HG03575 (cell line): ENCODE data around the gene PROB1.
"Not testable (repeated sequence)": the region's sequence is repeated elsewhere in the genome, so short reads cannot be mapped to it uniquely, and the experiment has no call there.

Experiments used
- ATAC-seq: cut with Tn5 transposase; IDR thresholded peaks from one replicate; pipeline ENCODE4 v1.9.1; 2021; ENCODE audit not compliant: unreplicated experiment, insufficient number of reproducible peaks, low FRiP score; ENCODE audit errors: extremely low read depth

PROB1 gene

DNA sequence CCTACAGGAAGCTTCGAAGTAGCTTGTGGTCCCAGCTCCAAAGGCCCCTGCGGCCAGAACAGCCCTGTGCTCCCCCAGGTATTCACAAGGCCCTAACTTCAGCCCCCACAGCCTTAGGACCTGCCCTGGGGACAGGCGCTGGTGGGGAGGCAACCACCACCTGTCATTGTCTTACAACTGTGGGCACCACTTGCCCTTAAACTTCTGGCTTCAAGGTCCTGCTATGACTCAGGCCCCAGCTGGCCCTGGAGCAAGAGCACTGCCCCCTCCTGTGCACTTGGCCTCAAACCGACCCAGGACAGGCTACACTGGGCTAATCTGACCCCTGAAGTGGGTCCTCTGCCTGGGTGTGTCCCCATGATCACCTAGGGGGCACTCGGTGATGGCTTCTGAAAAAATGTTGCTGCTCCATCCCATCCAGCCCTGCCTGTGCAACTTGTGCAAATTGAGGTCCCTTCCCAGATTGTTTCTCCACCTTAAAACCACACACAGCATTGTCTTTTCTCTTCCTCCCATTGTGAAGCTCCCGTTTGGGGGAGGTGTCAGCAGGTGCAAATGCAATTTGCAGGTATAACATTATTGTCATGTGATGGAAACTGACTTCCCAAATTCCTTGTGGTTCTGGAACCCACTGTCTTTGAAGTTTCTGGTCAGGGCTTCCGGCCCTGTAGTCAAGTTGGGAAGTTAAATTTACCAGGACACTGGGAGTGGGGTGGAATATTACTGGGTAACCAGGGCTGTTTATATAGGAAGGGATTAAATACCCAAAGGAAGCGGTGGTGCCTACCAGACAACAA lies 1.1 kb upstream of the PROB1 start:
- no peak for ATAC-seq

DNA sequence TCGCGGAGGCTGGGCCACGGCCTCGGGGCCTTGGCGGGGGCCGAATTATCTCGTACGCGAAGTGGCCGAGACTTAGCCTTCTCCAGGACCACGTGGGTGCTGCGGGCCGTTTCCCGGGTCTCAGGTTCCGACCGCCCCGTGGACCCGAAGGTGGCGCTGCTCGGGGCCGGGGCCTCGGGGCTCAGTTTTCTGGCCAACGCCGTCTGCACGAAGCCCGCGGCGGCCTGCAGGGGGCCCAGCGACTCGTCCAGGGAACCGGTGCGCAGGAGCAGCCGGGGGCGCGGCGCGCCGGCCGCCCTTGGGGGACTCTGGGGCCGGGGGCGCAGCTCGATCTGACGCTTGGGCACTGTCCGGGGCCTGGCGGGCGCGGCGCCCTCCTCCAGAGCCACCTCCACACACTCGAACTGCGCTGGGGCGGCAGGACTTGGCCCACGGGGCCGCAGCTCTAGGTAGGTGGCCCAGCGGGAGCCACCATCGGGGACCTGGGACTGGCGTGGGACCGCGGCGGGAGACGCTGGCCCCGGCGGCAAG lies 716 bp downstream of the PROB1 start:
- ATAC-seq, result no peak

DNA sequence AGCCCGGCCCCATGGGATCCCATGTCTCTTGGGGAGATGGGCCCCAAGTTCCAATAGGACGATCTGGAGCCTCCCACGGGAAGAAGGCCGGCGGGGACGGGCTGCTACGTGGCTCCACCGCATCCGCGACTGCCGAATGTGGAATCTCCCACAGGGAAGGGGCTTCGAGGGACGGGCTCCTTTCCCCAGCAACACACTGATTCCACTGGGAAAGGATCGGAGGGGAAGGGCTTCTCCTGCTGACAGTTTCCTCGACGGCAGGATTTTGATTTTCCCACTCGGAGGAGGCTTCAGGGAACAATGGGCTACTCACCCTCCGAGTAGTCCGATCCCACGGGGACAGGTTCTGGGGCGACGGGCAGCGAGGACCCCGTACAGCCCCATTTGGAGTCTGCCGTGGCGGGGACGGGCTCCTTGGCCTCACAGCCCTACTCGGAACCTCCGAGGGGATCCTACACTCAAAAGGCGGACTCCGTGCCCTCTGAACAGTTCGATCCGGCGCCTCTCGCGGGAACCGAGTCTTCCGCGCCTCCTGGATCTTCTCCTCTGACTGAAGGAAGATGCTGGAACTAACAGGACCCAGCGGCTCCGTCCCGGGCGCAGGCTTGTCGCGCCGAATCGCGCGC lies 1.3 kb downstream of the PROB1 start:
- ATAC-seq, result no peak

DNA sequence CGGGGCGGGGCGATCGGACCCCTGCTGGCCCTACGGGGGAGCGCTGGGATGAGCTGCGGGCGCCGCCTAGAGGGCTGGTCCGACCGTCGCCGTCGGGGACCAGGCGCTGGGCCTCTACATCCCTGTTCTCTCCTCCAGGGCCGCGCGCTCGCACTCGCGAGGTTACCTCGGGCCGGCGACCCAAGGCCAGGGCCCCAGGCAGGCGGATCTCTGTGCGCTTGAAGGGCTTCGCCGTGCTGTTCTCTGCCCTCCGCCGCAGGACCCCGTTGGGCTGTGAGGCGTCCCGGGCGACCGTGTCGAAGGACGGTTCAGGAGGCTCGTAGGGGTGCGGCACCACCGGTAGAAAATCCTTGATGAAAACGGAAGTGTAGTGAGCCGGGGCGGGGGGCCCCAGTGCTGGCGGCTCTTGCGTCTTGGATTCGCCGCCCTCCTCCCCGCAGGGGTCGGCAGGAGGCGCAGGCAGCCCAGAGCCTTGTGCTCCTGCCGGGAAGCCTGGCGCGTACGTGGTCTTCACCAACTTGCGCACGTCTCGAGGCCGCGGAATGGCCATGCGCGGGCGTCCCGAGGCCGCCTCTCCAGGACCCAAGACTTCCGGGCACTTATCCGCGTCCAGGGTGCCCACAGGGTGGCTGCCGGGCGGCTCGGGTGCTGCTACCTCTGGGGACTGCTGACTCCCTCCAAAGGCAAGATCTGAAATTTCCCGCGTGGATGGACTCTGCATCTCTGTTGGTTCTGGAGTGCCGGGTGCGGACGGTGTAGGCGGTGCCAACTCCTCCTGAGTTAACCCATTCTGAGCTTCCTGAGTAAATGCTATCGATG lies 2.0 kb downstream of the PROB1 start:
- no peak for ATAC-seq

DNA sequence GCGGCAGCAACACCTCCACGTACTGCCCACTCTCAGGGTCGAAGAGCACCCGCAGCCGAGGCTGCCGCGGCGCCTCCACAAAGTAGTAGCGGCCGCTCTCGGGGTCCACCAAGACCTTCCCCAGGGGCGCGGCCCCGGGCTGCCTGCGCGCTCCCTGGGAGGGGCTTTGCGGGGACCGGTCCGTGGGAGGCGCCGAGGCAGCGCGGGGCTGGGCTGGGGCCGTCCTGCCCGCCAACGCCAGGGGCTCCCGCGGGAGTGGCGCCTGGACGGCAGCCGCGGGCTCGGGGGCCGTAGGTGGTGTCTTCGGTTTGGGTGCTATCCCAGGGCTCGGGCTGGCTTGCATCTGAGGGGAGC lies 2.6 kb downstream of the PROB1 start:
- ATAC-seq, result no peak

DNA sequence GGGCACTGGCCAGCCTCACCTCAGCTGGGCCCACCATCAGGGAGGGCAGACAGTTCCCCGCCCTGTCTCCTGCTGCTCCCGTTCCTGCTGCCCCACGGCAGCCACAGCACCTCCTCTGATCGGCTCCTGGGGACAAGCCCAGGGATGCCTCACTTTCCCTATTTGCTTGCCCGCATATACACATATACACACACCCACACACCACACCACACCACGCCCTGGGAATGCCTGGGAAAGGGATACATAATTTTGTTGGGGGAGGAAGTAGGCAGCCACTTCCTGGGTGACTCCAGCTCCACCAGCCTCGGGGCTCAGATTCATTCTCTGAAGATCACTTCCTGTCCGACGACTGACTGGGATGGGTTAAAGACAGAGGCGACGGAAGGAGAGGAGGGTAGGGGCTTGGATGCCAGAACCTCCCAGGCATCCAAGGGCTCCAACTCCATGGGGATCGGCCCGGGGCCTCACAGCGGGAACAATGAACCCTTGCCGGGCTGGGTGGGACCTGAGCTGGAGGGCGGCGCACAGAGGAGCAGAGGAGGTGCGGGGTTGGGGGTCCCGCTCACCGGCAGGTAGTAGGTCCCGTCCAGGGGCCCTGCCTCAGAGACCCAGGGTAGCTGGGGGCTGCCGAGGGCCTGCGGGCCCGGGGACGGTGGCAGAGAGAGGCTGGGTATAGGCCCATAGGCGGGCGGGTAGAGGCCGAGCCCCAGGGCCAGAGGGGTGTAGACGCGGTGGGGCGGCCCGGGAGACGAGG lies 3.2 kb downstream of the PROB1 start:
- no peak for ATAC-seq

DNA sequence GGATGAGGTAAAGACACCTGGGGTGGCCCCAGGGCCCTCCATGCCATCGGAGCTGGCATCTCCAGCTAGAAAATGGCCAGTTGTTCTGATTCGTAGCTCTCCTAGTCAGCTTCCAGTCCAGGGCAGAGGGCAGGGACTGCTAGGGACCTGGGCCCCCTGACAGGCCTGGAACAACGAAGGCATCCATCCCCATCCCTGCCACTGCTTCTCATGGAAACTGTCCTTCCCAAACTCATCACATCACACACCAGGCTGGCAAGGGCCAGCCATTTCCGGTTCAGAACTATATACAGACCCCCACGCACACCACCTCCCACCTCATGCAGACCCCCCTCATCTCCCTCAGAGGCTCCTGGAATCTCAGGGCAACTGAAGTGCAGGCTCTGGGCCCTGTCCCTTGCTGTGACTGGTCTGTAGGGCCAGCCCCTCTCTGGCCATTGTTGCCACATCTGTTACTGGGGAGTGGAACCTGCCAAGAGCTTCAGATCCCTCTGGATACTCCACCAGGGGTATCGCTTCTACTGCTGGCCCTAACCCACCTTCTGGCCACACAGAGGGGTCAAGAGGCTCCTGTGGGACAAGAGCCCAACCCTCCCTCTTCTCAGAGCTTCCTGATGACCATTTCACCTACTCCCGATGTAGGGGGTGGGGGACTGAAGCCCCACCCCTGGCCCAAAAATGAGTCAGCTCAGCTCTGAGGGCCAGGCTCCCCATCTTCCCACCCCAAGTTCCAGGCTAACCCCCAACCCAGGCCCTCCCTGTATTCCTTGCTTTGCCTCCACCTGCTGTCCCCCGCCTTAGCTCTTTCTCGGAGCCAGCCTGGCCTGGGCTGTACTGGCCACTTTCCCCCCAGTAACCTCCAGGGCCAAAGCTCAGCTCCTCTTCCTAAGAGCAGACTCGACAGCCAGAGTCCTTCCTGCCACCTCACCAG lies 4.0 kb downstream of the PROB1 start:
- ATAC-seq, result no peak

DNA sequence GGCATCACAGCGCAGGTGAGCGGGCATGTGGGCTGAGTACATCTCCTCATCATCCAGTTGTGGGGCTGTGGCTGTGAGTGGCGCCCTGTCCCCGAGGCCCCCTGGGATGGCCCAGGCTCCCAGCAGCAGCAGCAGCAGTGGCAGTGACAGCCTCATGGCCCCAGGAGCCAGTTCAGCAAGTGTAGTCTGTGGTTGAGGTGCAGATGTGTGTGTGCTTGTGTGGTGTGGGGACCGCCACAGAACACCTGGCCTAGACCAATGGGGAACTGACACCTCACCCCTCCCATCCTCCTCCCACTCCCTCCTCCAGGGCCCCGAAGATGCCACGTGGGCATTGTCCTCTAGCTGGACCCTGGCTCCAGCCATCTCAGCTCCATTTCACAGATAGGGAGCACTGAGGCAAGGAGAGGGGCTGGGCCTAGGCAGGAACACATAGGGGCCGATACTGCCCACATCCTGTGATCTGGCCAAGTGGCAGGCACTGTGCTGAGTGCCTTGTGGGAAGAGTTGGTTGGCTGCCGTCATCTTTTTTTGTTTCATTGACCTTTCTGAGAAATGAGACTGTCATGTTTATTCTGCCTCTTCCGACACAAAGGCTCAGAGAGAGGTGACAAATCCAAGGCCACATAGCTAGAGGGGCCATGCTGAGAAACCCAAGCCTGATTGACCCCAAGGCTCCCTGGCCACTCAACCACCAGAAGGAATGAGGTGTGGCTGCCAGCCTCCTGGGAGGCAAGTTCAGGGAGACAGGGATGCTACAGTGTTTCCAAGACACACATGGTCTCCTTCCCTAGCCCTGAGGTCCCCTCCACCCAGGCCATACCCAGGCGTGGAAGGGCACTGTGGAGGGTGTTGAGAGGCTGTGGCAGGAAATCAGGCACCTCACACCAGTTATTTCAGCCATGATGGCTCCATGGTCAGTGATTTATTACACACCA lies 4.9 kb downstream of the PROB1 start, which contains the start of gene MZB1:
MZB1 (minus strand) TSS at position 213 of the 938 bp plus-strand sequence; CDS start at position 156, 57 bp downstream.
- ATAC-seq, result peak; percentile 23

DNA sequence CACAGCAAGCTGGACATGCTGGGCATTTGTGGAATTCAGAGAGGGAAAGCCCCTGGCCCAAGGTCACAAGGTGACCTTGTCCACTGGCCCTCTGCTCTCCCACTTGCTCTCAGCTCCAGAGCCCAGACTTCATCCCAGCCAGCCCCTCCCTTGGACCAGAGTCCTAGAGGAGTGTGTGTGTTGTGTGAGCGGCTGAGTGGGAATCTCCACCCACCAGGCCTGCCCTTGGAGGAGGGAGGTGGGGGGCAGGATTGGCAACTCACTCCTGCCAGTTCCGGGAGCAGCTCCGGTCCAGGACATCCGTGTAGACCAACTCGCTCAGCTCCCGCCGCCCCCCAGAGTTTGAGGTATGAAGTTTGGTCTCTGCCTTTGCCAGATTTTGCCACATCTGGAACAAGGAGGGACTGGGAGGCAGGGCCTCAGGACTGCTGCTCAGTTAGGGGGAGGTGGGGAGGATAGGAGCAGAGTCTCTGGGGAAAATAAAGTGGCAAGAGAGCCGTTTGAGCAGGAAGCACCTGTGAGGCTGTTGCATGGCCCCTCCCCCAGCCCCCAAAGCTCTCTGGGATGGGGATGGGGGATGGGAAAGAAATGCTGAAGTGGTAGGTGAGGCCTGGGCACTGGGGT lies 6.6 kb downstream of the PROB1 start:
- ATAC-seq, result no peak

DNA sequence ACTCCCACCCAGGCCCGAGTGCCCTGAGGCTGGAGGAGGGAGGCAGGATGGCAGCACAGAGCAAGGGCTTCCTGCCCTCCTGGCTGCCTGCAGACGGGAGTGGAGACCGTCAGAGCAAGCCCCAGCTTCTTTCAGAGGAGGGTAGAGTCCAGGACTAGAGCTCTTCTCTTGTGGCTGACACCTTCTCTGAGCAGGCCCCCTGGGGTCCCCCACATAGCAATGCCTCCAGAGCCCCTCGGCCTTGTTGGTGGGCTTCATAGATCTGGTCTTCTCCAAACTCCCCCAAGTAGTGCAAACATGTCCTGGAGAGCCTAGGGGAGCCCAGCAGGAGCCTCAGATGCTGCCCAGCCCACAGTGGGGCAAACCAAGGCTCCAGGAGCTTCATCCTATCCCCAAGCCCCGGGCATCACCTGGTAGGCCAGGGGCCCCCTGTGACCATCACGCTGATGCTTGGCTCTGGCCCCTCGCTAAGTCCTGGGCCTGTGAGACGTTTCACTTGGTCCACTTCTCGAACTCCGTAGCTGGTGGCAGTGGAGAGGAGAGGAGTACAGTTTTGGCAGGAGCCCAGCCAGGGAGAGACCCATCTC lies 7.2 kb downstream of the PROB1 start:
- ATAC-seq, result no peak

DNA sequence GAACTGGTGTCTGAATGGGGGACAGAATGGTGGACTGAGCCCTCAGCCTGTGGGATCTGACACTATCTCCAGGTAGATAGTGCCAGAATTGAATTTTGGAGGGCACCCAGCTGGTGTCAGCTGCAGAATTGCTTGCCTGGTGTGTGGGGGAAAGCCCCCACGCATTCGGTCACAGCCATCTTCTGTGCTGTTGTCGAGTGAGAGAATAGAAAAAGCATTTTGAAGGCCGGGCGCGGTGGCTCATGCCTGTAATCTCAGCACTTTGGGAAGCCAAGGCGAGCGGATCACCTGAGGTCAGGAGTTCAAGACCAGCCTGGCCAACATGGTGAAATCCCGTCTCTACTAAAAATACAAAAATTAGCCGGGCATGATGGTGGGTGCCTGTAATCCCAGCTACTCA lies 7.9 kb downstream of the PROB1 start:
- not testable (repeated sequence) for ATAC-seq

DNA sequence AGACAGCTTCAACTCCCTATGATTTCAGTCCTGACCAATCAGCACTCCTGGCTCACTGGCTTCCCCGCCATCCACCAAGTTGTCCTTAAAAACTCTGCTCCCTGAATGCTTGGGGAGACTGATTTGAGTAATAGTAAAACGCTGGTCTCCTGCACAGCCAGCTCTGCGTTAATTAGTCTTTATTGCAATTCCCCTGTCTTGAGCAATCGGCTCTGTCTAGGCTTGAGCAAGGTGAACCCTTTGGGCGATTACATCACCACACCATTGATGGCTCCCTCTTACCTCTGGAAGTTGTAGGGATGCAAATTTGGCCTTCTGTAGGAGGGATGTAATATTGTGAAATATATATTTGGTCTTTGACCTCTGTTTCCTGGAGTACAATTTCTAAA lies 8.9 kb downstream of the PROB1 start:
- no peak for ATAC-seq

DNA sequence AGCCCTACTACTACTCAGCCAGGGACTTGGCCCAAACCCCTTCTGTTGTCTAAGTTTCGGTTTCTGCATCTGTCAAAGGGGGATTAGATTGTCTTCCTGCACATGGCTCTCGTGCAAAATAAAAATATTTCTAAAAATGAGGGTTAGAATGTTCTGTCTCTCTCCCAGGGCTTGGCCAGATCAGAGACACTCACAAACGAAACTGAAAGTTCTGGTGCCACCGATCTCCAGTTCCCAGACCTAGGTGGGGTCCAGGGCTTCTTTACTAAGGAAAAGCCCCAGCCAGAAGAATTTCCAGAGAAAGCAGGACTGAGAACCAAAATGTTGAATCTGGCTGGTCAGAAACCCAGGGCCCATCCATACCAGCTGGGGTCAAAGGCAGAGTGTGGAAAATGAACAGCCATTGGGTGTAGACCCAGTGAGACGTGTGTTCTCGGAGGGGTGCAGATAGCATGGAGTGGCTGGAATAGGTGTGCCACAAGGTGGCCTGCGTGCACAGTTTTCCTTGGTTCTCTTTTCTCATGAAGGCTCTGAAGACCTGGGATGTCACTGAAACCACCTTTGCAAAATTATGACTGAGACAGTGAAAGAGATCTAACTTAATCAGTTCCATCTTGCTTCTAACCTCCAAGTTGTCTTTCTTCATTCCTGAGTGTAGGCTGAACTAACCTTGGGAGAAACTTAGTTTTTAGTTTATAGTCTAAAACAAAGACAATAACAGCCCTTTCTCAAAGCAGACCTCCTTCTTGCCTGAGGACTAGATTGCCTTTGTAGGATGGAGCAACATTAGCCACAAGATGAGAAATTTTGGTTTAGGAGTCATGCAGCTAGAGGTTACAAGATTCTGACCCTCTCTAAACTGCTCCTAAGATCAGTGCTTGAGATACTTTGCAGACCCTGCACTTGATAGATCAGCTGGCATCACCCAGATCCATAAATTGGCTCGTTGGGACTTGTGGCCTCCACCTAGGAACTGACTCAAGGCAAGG lies 9.5 kb downstream of the PROB1 start:
- no peak for ATAC-seq

DNA sequence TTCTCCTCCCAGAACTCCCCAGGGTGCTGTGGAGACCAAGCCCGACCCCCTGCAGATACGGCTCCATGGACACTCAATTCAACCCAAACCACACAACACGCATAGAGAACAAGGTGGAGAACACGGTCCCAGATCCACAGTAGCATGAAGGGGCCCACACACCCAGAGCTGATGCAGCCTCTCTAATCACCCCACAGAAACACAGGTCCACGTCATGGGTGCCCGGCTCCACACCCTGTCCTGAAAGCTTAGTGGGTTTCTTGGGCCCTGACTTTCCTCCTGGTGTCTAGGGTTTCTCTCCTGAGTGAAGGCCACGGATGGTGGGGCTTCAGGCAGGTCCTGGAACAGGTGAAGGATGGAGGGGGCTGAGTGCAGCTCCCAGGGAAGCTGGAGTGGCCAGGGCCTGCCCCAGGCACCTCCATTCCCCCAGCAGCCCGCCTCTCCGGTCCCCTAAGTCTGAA lies 10.3 kb downstream of the PROB1 start:
- no peak for ATAC-seq

DNA sequence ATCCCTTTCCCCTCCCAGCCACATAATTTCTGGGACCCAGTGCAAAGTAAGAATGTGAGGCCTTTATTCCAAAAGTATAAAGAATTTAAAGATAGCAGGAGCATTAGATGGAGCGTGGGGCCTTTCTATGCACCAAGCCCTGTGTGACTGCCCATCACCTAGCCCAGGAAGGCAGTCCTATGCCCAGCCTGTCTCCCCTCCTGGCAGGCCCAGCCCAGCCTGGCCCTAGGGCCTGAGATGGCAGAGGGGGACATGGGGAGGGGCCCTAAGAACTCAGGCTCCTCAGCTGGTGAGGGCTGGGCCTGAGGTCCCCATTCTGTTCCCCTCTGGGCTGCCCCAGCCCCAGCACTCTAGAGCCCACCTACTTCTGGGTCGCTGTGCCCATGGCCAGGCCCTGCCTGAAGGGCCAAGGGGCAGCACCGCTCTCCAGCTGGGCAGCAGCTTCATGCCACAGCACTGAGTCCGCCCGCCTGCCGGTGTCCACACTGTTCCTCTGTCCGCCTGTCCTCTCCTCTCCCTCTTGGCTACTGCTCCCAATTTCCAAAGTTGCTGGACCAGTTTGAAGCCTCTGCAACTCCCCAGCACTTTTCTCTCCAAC lies 10.8 kb downstream of the PROB1 start:
- no peak for ATAC-seq
